NB4 (cell line): ENCODE measurements around the gene REC114.

ENCODE experiments used
- DNase-seq: peaks from one replicate; pipeline ENCODE4 v3.0.0; 2010; ENCODE audit warnings: low read depth
- H3K4me3 ChIP-seq: one replicate; pipeline ENCODE4 v1.5.1; 2011; ENCODE audit warnings: mild to moderate bottlenecking, low read depth, low read length, moderate library complexity
- MAX ChIP-seq: IDR thresholded peaks from 2 replicates; pipeline ENCODE4 v1.6.1; 2011; ENCODE audit warnings: low read depth, low read length
- MYC ChIP-seq: IDR thresholded peaks from 2 replicates; pipeline ENCODE4 v1.6.1; 2011; ENCODE audit warnings: low read depth, low read length
- POLR2A ChIP-seq: IDR thresholded peaks from 2 replicates; pipeline ENCODE4 v1.6.1; 2011; ENCODE audit warnings: mild to moderate bottlenecking; ENCODE audit not compliant: insufficient read length; ENCODE audit errors: extremely low read depth
- TF ChIP-seq, protein P1 (sequence below): IDR thresholded peaks from one replicate; pipeline ENCODE4 v1.5.1; 2012; ENCODE audit warnings: low read depth, low read length

REC114 gene

GRCh38 chr15:73608475-73608874 lies 165.5 kb downstream of the REC114 start:
- TF ChIP-seq, protein P1, sequence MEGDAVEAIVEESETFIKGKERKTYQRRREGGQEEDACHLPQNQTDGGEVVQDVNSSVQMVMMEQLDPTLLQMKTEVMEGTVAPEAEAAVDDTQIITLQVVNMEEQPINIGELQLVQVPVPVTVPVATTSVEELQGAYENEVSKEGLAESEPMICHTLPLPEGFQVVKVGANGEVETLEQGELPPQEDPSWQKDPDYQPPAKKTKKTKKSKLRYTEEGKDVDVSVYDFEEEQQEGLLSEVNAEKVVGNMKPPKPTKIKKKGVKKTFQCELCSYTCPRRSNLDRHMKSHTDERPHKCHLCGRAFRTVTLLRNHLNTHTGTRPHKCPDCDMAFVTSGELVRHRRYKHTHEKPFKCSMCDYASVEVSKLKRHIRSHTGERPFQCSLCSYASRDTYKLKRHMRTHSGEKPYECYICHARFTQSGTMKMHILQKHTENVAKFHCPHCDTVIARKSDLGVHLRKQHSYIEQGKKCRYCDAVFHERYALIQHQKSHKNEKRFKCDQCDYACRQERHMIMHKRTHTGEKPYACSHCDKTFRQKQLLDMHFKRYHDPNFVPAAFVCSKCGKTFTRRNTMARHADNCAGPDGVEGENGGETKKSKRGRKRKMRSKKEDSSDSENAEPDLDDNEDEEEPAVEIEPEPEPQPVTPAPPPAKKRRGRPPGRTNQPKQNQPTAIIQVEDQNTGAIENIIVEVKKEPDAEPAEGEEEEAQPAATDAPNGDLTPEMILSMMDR = no peak
- no peak for TF ChIP-seq POLR2A
- no peak for TF ChIP-seq MYC
- TF ChIP-seq MAX = no peak
- DNase-seq = no peak
- H3K4me3 ChIP-seq = no peak overlapping the region

DNA sequence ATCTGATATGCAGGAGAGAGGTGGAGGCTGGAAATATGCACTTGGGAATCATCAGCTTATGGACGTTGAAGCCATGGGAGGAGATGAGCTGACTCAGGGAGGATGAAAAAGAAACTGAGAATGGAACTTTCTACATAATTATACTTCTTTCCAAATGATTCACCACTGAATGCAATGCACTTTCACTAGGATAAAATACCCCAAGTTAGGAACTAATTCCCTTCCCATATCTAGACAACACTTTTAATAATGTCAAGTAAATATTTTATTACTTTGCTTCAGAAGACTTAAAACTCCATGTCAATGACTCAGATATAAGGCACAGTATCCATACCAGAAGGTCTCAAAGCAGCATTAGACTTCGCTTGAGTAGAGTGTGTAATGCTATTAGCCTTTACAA lies 166.0 kb downstream of the REC114 start:
- TF ChIP-seq, protein P1 = no peak
- no peak for TF ChIP-seq MAX
- TF ChIP-seq MYC = no peak
- no peak for TF ChIP-seq POLR2A
- no peak overlapping the region for H3K4me3 ChIP-seq
- no peak for DNase-seq
